GM04504 (cell line): Measurements from ENCODE around the gene BDKRB1.

ENCODE experiments used
- DNase-seq: peaks from one replicate; pipeline ENCODE4 v3.0.0-alpha.2; 2012; ENCODE audit warnings: low read depth

Gene BDKRB1

DNA sequence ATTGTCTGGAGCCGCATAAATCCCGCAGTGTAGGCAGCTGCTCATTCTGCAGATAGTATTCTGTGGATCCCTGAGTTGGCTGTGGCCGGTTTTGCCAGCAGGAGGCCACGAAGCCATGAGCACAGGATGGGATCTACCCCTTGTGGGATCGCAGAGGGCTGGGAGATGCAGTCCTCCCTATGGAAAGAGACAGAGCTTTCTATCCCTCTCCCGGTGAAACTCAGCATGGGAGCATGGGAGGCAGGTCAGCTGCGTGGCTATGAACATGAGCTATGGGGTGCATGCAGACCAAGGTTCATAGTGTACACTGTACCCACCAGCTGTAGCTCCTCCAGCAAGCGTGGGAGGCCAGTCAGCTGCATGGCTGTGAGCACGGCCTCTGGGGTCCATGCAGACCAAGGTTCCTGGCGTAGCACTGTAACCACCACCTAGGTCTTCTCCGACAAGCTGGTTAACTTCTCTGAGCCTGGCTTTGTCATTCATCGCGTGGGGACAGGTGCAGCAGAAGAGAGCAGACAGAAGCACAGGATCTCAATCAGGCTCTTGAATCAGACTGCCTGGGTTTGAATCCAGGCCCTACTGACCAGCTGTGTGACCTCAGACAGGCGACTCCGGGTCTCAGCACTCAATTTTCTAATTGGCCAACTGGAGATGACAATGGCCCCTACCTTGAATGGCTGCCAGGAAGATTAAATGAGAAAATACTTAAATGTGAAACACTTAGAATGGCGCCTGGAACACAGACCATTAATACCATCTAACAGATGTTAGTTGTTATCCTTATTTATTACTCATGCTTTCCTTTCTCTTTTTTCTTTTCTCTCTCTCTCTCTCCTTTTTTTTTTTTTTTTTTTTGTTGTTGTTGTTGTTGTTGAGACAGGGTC, 6.0 kb downstream of the BDKRB1 start:
- DNase-seq: no peak

GRCh38 chr14:96263347-96264199, 7.6 kb downstream of the BDKRB1 start:
- DNase-seq: no peak

DNA sequence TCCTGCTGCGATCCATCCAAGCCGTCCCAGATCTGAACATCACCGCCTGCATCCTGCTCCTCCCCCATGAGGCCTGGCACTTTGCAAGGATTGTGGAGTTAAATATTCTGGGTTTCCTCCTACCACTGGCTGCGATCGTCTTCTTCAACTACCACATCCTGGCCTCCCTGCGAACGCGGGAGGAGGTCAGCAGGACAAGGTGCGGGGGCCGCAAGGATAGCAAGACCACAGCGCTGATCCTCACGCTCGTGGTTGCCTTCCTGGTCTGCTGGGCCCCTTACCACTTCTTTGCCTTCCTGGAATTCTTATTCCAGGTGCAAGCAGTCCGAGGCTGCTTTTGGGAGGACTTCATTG, 8.2 kb downstream of the BDKRB1 start:
- DNase-seq: no peak

DNA sequence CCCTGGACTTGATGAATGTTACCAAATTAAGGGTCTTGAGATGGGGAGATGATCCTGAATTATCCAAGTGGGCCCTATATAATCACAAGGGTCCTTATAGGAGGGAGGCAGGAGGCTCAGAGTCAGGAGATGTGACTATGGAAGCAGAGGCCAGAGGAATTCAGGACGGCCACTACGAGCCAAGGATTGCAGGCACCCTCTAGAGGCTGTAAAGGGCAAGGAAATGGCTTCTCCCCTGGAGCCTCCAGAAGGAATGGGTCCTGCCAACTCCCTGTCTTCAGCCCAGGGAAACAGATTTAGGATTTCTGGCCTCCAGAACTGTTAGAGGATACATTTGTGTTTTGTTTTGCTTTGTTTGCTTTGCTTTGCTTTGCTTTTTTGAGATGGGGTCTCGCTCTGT, 8.8 kb downstream of the BDKRB1 start:
- no peak for DNase-seq

GRCh38 chr14:96265383-96266095, 9.5 kb downstream of the BDKRB1 start:
- no peak for DNase-seq

- peak; percentile 67 for DNase-seq
Measured at GRCh38 chr14:96267336-96267735, 11.3 kb downstream of the BDKRB1 start.

DNA sequence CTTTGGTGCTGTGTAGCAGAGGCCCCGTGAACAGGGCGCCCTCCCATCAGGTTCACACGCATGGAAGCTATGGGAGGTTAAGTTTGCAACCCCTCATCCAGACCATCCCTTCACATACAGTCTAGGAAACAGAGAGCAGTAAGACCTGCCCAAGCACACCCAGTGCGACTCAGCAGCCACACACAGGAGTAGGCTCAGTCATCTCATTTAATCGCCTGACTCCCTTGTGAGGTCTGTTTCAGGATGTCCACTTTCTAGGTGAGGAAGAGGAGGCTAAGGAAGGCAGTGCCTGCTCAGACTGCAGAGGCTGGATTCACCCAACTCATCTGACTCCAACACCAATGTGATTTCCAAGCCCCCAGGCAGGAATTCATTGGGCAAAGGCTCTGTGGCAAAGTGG, 11.9 kb downstream of the BDKRB1 start:
- DNase-seq: no peak

GRCh38 chr14:96268431-96269358, 12.7 kb downstream of the BDKRB1 start:
- DNase-seq: peak; percentile 94

DNA sequence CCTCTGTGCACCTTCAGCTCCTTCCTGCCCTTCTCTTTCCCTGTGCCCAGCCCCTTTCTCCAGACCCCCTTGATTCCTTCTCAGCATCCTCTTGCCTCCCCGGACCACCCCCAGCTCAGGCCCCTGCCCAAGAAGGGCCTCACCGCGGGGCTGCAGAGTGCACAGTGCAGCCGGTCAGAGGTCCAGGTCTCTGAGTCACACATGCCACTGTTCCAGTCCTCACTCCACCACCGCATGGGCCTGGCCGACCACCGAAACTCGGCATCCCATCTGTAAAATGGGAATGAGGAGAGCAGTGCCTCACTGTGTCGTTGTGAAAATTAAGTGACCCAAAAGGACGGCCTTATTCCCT, 13.3 kb downstream of the BDKRB1 start:
- no peak for DNase-seq

GRCh38 chr14:96270565-96271420, 14.8 kb downstream of the BDKRB1 start:
- no peak for DNase-seq

GRCh38 chr14:96271421-96271762, 15.4 kb downstream of the BDKRB1 start:
- no peak for DNase-seq

DNA sequence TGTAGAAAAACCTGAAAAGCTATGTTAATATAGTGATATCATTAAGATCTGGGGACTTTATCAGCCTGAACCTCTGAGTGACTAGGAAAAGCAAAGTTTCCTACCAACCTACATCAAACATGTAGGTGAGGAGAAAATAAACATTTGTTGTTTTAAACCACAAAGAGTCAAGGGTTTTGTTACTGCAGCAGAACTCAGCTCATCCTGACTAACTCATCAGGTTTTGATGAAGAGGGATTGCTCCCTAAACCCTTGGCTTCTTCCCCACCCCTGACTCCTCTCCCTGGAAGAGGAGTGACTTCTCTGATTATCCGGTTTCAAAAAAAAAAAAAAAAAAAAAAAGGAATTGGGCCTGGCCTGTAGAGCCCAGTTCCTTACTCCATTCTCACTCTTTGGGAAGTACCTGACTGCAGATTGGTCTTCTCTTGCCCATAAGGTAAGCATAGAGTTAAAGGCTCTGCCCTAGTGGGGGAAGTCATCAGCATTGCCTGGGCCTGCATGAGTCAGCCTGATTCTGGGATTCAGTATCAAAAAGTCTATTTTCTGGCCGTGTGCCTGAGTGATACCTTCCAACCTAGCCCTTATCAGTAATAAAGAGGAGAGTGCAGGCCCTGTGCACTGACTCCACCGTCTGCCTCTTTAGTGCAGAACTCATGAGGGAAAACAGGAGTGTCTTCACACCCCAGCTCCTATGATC, 16.9 kb downstream of the BDKRB1 start:
- no peak for DNase-seq

GRCh38 chr14:96273629-96274028, 17.6 kb downstream of the BDKRB1 start:
- DNase-seq: no peak

DNA sequence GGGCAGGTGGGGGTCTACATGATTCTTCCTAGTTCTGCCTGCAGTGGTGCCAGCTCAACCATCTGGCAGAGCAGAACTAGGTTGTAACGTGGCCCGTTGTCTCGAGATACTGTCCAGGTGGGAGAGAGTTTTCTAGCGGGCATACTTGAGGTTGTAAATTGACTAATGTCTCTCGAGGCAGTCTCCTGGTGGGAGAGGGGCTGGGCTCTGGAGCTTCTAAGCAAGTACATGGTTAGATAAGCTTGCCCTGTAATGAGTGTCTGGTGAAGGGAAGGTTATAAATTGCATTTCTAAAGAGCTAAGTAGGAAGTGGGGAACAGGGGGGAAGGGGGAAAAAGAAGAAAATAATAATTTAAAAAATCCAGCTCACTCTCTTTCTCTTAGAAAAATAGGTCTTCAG, 18.1 kb downstream of the BDKRB1 start:
- DNase-seq: no peak

GRCh38 chr14:96274543-96274942, 18.5 kb downstream of the BDKRB1 start:
- DNase-seq: peak; percentile 45

DNA sequence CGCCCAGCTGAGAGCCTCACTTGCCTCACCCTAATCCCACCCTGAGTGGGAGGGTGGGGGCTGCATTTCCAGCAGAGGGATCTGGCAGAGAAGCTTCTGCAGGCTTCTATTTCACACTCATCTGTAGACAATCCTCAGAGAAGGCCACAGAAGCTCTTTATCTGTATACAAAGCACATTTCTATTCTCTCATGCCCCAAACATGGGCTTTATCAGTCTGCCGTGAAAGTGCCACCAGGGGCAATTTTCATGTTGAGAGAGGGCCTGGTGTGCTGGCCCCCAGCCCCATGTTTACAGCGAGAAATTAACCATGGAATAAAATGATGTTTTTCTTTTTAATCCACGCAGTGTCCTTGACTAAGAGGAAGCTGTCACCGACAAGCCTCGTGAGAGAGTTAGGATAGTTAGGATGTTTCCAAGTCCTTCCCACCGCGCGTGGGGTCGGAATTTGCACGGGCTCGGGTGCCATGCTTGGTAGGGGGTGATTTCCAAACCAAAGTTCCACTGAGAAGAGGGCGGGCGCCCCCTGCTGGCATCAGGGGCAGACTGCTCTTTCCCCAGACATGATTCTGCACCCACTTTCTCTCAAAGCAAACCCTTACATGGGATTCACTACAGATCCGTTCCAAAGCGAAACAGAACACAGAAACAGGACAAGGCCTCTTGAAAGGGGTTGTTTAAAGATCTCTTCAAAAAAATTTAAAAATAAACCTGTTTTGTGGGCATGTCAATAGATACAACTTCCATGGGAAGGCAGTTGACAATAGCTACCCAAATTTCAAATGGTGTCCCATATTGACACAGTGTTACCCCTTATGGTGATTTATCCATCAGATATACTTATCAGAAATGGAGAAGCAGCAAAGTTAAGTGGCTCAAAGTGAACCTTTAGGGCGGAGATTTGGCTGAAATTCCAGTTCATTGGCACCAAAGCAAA, 19.4 kb downstream of the BDKRB1 start:
- peak; percentile 42 for DNase-seq

- no peak for DNase-seq
Measured at GRCh38 chr14:96277890-96278289, 21.9 kb downstream of the BDKRB1 start.

- DNase-seq: no peak
Measured at GRCh38 chr14:96279564-96279963, 23.6 kb downstream of the BDKRB1 start.

GRCh38 chr14:96280104-96280503, 24.1 kb downstream of the BDKRB1 start:
- no peak for DNase-seq
